CD8-positive, alpha-beta memory T cell (primary cell): ENCODE data around the gene CCDC136. TPM values are rescaled to one million over a fixed set of nuclear protein-coding genes. Genes with fewer than 3 reads are reported as not detected.

Experiments used
- CTCF ChIA-PET: fragments of 350-600 bp; sonication (Branson Sonifier 250); formaldehyde crosslinking; loops from one replicate; lab custom pipeline; 2021; ENCODE audit warnings: antibody characterized with exemption; lab: Charles Lee
- POLR2A ChIA-PET: fragments of 350-600 bp; sonication (Branson Sonifier 250); formaldehyde crosslinking; loops from one replicate; lab custom pipeline; 2021; ENCODE audit warnings: antibody characterized with exemption; lab: Charles Lee
- DNase-seq, 5 donors: peaks; one replicate each; pipeline versions ENCODE4 v3.0.0 to v3.0.0-alpha.2; 2020 to 2022; ENCODE audit warnings: mixed read lengths in 1 of 5
- H3K27ac ChIP-seq: one replicate; pipeline ENCODE4 v1.7.0; 2013; ENCODE audit warnings: low read depth, mild to moderate bottlenecking, low read length, moderate library complexity
- H3K27me3 ChIP-seq: 2 replicates; pipeline ENCODE4 v1.7.0; 2013; ENCODE audit warnings: low read length, mild to moderate bottlenecking; ENCODE audit not compliant: insufficient read depth, poor library complexity, severe bottlenecking
- H3K36me3 ChIP-seq: 2 replicates; pipeline ENCODE4 v1.7.0; 2013; ENCODE audit warnings: mild to moderate bottlenecking, low read length, moderate library complexity; ENCODE audit not compliant: insufficient read depth
- H3K4me1 ChIP-seq: 2 replicates; pipeline ENCODE4 v1.7.0; 2013; ENCODE audit warnings: mild to moderate bottlenecking, low read length, moderate library complexity; ENCODE audit not compliant: insufficient read depth
- H3K4me3 ChIP-seq: 2 replicates; pipeline ENCODE4 v1.7.0; 2013; ENCODE audit warnings: mild to moderate bottlenecking, low read length
- H3K9me3 ChIP-seq: 2 replicates; pipeline ENCODE4 v1.7.0; 2013; ENCODE audit warnings: mild to moderate bottlenecking, low read length
- H3K27ac Mint-ChIP-seq, 8 donors: one replicate each; pipeline ENCODE4 v1.8.0; 2020 to 2021; ENCODE audit warnings: mixed read lengths in 8 of 8, mild to moderate bottlenecking in 6 of 8, inconsistent platforms in 3 of 8, moderate library complexity in 3 of 8
- H3K27me3 Mint-ChIP-seq, 2 donors: one replicate each; pipeline ENCODE4 v1.8.0; 2020 to 2021; ENCODE audit warnings: mixed read lengths in 2 of 2, mild to moderate bottlenecking in 1 of 2, moderate library complexity in 1 of 2
- H3K36me3 Mint-ChIP-seq, 3 donors: one replicate each; pipeline ENCODE4 v1.8.0; 2020 to 2021; ENCODE audit warnings: mixed read lengths in 3 of 3, inconsistent platforms in 1 of 3, mild to moderate bottlenecking in 1 of 3
- H3K4me1 Mint-ChIP-seq, 3 donors: one replicate each; pipeline ENCODE4 v1.8.0; 2020 to 2021; ENCODE audit warnings: mixed read lengths in 3 of 3, inconsistent platforms in 1 of 3, mild to moderate bottlenecking in 1 of 3
- H3K4me3 Mint-ChIP-seq, 7 donors: one replicate each; pipeline ENCODE4 v1.8.0; 2020 to 2021; ENCODE audit warnings: mixed read lengths in 7 of 7, mild to moderate bottlenecking in 6 of 7, moderate library complexity in 4 of 7, inconsistent platforms in 2 of 7
- H3K9me3 Mint-ChIP-seq, 5 donors: one replicate each; pipeline ENCODE4 v1.8.0; 2020 to 2022; ENCODE audit warnings: mixed read lengths in 5 of 5, mild to moderate bottlenecking in 3 of 5, moderate library complexity in 2 of 5, inconsistent platforms in 1 of 5
- polyA plus RNA-seq: library from polyadenylated mRNA; unstranded; fragments of 300-500 nt; fragmentation: Illumina TruSeq; gene quantifications from one replicate; pipeline ENCODE4 v1.2.3, GENCODE V29; 2021
- total RNA-seq, 2 experiments: library from RNA; stranded (reverse); gene quantifications; one replicate each; pipeline ENCODE4 v1.2.3, GENCODE V29; 2021

Gene CCDC136
- total and polyA plus RNA-seq, 3 experiments from 2014 or later: 2.6 to 9.0 (median 8.7) TPM

- H3K27me3 ChIP-seq: no peaks in the 10 kb centered on the region
- ChIA-PET CTCF (interaction anchor here (2.3 kb wide), 1 partner anchor 14 kb away, joined by 12 read pairs; no protein-coding TSS in a partner anchor), POLR2A (no interaction called here)
- DNase-seq: peak; percentile 29 to 62 (median 34)
- H3K9me3 Mint-ChIP-seq: no peaks in the 10 kb centered on the region
- H3K4me1 ChIP-seq: peaks cover 5% of the 10 kb centered on the region
- H3K27ac ChIP-seq: no peak overlapping the region
- peaks cover 3 to 18% (median 3%) of the 10 kb centered on the region in 3 donors for H3K36me3 Mint-ChIP-seq
- no peak overlapping the region for H3K27ac Mint-ChIP-seq
- H3K4me3 ChIP-seq: peak overlapping the region; percentile 39
- peak overlapping the region; percentile 55 to 89 (median 70) for H3K4me3 Mint-ChIP-seq
- H3K9me3 ChIP-seq: no peaks in the 10 kb centered on the region
- H3K4me1 Mint-ChIP-seq: peaks cover 16 to 36% (median 29%) of the 10 kb centered on the region in 3 donors
- peaks cover 11% of the 10 kb centered on the region for H3K36me3 ChIP-seq
- no peaks in the 10 kb centered on the region for H3K27me3 Mint-ChIP-seq
Observed at GRCh38 chr7:128869138-128869943, 77.6 kb downstream of the CCDC136 start.

GRCh38 chr7:128869944-128870285 lies 78.1 kb downstream of the CCDC136 start:
- CTCF ChIA-PET: interaction anchor here (2.3 kb wide), 1 partner anchor 14 kb away, joined by 12 read pairs; no protein-coding TSS in a partner anchor
- Histone ChIP-seq H3K4me3 (no peak overlapping the region), H3K4me1 (peaks cover 4% of the 10 kb centered on the region), H3K27ac (no peak overlapping the region), H3K27me3 (no peaks in the 10 kb centered on the region), H3K9me3 (no peaks in the 10 kb centered on the region), H3K36me3 (peaks cover 10% of the 10 kb centered on the region)
- POLR2A ChIA-PET: no interaction called here
- no peaks in the 10 kb centered on the region for H3K27me3 Mint-ChIP-seq
- DNase-seq: no peak
- H3K27ac Mint-ChIP-seq: peak overlapping the region in 3 of 8 donors; percentile 8 to 73 (median 61)
- peaks cover 3 to 15% (median 3%) of the 10 kb centered on the region in 3 donors for H3K36me3 Mint-ChIP-seq
- H3K4me3 Mint-ChIP-seq: peak overlapping the region; percentile 76 to 92 (median 82)
- H3K9me3 Mint-ChIP-seq: no peaks in the 10 kb centered on the region
- H3K4me1 Mint-ChIP-seq: peaks cover 12 to 31% (median 24%) of the 10 kb centered on the region in 3 donors

- no peak for DNase-seq
- Mint-ChIP-seq H3K4me1 (peaks cover 6 to 21% (median 15%) of the 10 kb centered on the region in 3 donors), H3K4me3 (peak overlapping the region; percentile 45 to 89 (median 81)), H3K27me3 (no peaks in the 10 kb centered on the region), H3K9me3 (no peaks in the 10 kb centered on the region), H3K36me3 (peaks cover 0 to 5% (median 0%) of the 10 kb centered on the region in 3 donors), H3K27ac (peak overlapping the region in 2 of 8 donors; percentile 23 to 82)
- H3K4me3 ChIP-seq: no peak overlapping the region
- H3K27me3 ChIP-seq: no peaks in the 10 kb centered on the region
- no peak overlapping the region for H3K27ac ChIP-seq
- POLR2A ChIA-PET: interaction anchor here (0.6 kb wide), 1 partner anchor 527 kb away, joined by 6 read pairs; no protein-coding TSS in a partner anchor
- H3K36me3 ChIP-seq: no peaks in the 10 kb centered on the region
- CTCF ChIA-PET: interaction anchor here (1.3 kb wide), 1 partner anchor 13 kb away, joined by 3 read pairs; no protein-coding TSS in a partner anchor
- H3K4me1 ChIP-seq: peaks cover 4% of the 10 kb centered on the region
- no peaks in the 10 kb centered on the region for H3K9me3 ChIP-seq
Observed at GRCh38 chr7:128871050-128871449, 79.3 kb downstream of the CCDC136 start.

Other genes starting within 250 kb of the CCDC136 start
- under 1 TPM; 0.22 to 0.61 TPM for gene GARIN1A, start 119.7 kb upstream of the CCDC136 start, total RNA-seq
- gene GARIN1A, start 119.7 kb upstream of the CCDC136 start, polyA plus RNA-seq: 0.37 TPM
- gene CALU, start 52.6 kb upstream of the CCDC136 start, total RNA-seq: 10 to 100 TPM; 51.4 to 52.0 TPM
- gene CALU, start 52.6 kb upstream of the CCDC136 start, polyA plus RNA-seq: 28.8 TPM
- gene OPN1SW, start 16.2 kb upstream of the CCDC136 start, total RNA-seq: not detected
- gene OPN1SW, start 16.2 kb upstream of the CCDC136 start, polyA plus RNA-seq: not detected
- gene FLNC, start 38.4 kb downstream of the CCDC136 start, total RNA-seq: not detected
- not detected for gene FLNC, start 38.4 kb downstream of the CCDC136 start, polyA plus RNA-seq
- gene ATP6V1F, start 70.9 kb downstream of the CCDC136 start, total RNA-seq: 100 to 1,000 TPM; 145 to 147 TPM
- 295 TPM for gene ATP6V1F, start 70.9 kb downstream of the CCDC136 start, polyA plus RNA-seq
- 1 to 10 TPM in 1 of 2 experiments, under 1 TPM in 1; 0.84 to 1.1 TPM for gene KCP, start 118.7 kb downstream of the CCDC136 start, total RNA-seq
- not detected for gene KCP, start 118.7 kb downstream of the CCDC136 start, polyA plus RNA-seq
- gene IRF5, start 146.0 kb downstream of the CCDC136 start, total RNA-seq: 1 to 10 TPM; 7.1 to 7.8 TPM
- gene IRF5, start 146.0 kb downstream of the CCDC136 start, polyA plus RNA-seq: 15.2 TPM